Activated naive CD4-positive, alpha-beta T cell treated with anti-CD3 and anti-CD28 coated beads for 36 hours (primary cell): ENCODE data around the gene ZNF587B. TPM values are rescaled to one million over a fixed set of nuclear protein-coding genes. Genes with fewer than 3 reads are reported as not detected.
A peak's percentile ranks its signal among the peaks of the same experiment; 100 is the strongest.
"Not testable (repeated sequence)": the region's sequence is repeated elsewhere in the genome, so short reads cannot be mapped to it uniquely, and the experiment has no call there.

Experiments used
- CTCF ChIA-PET: fragments of 350-600 bp; sonication (Branson Sonifier 250); formaldehyde crosslinking; loops from one replicate; lab custom pipeline; 2021; ENCODE audit warnings: antibody characterized with exemption; lab: Charles Lee
- DNase-seq: peaks from one replicate; pipeline ENCODE4 v3.0.0-alpha.2; 2020
- H3K27ac Mint-ChIP-seq: one replicate; pipeline ENCODE4 v1.8.0; 2021; ENCODE audit warnings: mild to moderate bottlenecking, mixed read lengths
- H3K27me3 Mint-ChIP-seq: one replicate; pipeline ENCODE4 v1.8.0; 2021; ENCODE audit warnings: low read depth, mixed read lengths
- H3K36me3 Mint-ChIP-seq: one replicate; pipeline ENCODE4 v1.8.0; 2021; ENCODE audit warnings: low read depth, mixed read lengths
- H3K4me1 Mint-ChIP-seq: one replicate; pipeline ENCODE4 v1.8.0; 2021; ENCODE audit warnings: low read depth, mixed read lengths
- H3K4me3 Mint-ChIP-seq: one replicate; pipeline ENCODE4 v1.8.0; 2021; ENCODE audit warnings: mild to moderate bottlenecking, moderate library complexity, mixed read lengths
- H3K9me3 Mint-ChIP-seq: one replicate; pipeline ENCODE4 v1.8.0; 2021; ENCODE audit warnings: mixed read lengths
- intact Hi-C: fragments of 100-400 bp; cut with micrococcal nuclease; formaldehyde crosslinking; loops from one replicate; pipeline ENCODE4 v1.15.1; 2023
- total RNA-seq, 2 experiments: library from RNA; stranded (reverse); gene quantifications; one replicate each; pipeline ENCODE4 v1.2.3, GENCODE V29; 2021

Gene ZNF587B
- total RNA-seq, 2 experiments from 2014 or later = 8.7 to 9.2 TPM

DNA sequence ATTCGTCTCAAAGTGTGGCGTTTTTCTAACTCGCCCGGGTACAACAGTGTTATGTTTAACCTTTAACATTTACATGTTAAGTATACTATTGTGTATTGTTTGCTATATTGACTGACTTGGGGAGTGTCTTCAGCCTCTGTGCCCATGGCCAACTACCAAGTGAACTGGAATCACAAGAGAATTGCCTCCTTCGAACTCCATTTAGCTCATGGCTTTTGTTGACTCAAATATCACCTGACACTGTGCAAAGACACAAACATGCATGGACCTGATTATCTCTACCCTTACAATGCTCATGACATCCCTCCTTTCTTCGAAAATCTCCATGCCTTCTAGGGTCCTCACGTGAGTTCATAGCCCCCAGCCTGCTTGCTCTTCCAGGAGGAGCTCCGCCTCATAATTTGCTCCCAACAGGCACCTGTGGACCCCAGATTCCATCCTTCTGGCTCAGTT is 58.0 kb downstream of the ZNF587B start:
- Mint-ChIP-seq H3K4me3 (peak overlapping the region; percentile 86), H3K9me3 (peaks cover 40% of the 10 kb centered on the region), H3K4me1 (peaks cover 21% of the 10 kb centered on the region), H3K36me3 (peaks cover 65% of the 10 kb centered on the region), H3K27me3 (no peaks in the 10 kb centered on the region), H3K27ac (peak overlapping the region; percentile 72)
- DNase-seq = no peak
- CTCF ChIA-PET = interaction anchor here (0.6 to 1.4 kb wide), 2 partner anchors 27 to 208 kb away, joined by 3 to 4 read pairs; partner anchors contain the start of gene ZNF417
- intact Hi-C loops = no loop called here

DNA sequence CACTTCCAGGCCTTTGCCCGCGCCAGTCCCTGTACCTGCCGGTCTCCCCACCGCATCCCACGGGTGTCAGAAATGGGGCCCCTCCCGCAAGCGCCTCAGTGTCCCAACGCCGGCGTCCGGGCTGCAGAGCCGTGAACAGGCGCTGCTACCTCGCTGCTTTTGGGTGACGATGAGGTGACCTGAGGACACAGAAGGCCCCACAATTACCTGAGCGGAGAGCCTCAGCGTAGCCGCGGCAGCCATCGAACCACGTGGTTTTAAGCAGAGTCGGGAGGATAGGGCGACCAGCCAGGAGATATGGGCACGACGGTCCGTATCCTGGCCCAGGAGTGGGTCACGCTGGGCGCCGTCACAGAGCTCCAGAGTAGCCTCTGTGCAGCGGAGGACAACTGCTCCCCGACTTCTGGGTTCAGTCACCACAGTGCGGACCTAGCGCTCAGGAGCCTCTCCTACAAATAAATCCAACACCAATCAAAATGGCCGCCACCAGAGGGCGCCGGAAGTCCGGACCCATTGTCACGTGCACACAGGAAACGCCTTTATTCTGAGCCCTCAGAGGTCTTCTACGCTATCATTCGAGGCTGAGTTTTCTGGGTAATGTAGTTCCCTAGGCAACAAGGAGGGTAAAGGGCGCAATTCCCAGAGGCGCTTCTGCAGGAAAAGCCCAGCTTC is 58.6 kb downstream of the ZNF587B start, which contains the start of gene ZNF814:
Gene ZNF814, minus strand, starts transcription at position 478 of the 672 bp plus-strand sequence. Its CDS starts 235 bp downstream, at position 243.
- Mint-ChIP-seq H3K27ac (peak within 1 kb of the TSS; percentile 72), H3K36me3 (peaks cover 59% of the 10 kb centered on the region), H3K4me1 (peaks cover 21% of the 10 kb centered on the region), H3K27me3 (no peaks in the 10 kb centered on the region), H3K4me3 (peak within 1 kb of the TSS; percentile 86), H3K9me3 (peaks cover 40% of the 10 kb centered on the region)
- intact Hi-C loops = loop anchor here (1.0 kb wide), 2 partner anchors 28 to 114 kb away; partner anchors contain the start of genes ZNF417 and ZNF606
- peak; percentile 91 for DNase-seq
- CTCF ChIA-PET = interaction anchor here (0.6 to 1.4 kb wide), 2 partner anchors 27 to 45 kb away, joined by 3 to 4 read pairs; partner anchors contain the start of gene ZNF417

DNA sequence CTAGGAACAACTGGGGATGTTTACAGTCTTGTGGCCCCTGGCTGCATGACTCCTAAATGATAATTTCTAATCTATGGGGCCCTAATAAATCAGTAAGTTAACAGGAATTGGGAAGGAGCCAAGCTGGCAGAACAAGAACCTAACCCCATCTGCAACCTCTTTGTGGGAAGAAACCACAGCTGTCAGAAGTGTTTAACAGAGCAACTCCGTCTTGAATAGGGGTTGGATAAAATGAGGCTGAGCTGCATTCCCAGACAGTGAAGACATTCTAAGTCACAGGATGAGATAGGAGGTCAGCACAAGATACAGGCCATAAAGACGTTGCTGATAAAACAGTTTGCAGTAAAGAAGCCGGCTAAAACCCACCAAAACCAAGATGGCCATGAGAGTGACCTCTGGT is 60.6 kb downstream of the ZNF587B start:
- CTCF ChIA-PET, H3K27ac Mint-ChIP-seq: not testable (repeated sequence)
- peaks cover 21% of the 10 kb centered on the region for H3K4me1 Mint-ChIP-seq

More for the DNA sequence above, 60.6 kb downstream of the ZNF587B start:
- Mint-ChIP-seq H3K9me3 (peaks cover 25% of the 10 kb centered on the region), H3K36me3 (peaks cover 41% of the 10 kb centered on the region)
- DNase-seq, H3K27me3 Mint-ChIP-seq, intact Hi-C loops, H3K4me3 Mint-ChIP-seq: not testable (repeated sequence)

Other genes with a start within 250 kb of the ZNF587B start
- 1 to 10 TPM; 3.3 to 3.6 TPM for gene ZIK1, start 246.2 kb upstream of the ZNF587B start, total RNA-seq
- 1 to 10 TPM; 4.0 to 4.4 TPM for gene ZNF530, start 230.4 kb upstream of the ZNF587B start, total RNA-seq
- gene ZNF134, start 216.1 kb upstream of the ZNF587B start, total RNA-seq = 1 to 10 TPM; 6.9 to 7.0 TPM
- 1 to 10 TPM; 5.2 to 5.7 TPM for gene ZNF211, start 197.1 kb upstream of the ZNF587B start, total RNA-seq
- gene ZSCAN4, start 161.4 kb upstream of the ZNF587B start, total RNA-seq = not detected
- 1 to 10 TPM; 4.7 to 6.0 TPM for gene ZNF551, start 148.3 kb upstream of the ZNF587B start, total RNA-seq
- gene ZNF154, start 121.1 kb upstream of the ZNF587B start, total RNA-seq = under 1 TPM; 0.64 to 0.69 TPM
- 1 to 10 TPM; 7.1 to 7.2 TPM for gene ZNF671, start 102.7 kb upstream of the ZNF587B start, total RNA-seq
- gene ZNF776, start 83.5 kb upstream of the ZNF587B start, total RNA-seq = 10 to 100 TPM in 1 of 2 experiments, 1 to 10 TPM in 1; 9.4 to 10.3 TPM
- 10 to 100 TPM; 14.5 to 14.9 TPM for gene ZNF586, start 60.6 kb upstream of the ZNF587B start, total RNA-seq
- gene ZNF552, start 15.4 kb upstream of the ZNF587B start, total RNA-seq = 1 to 10 TPM; 3.9 to 4.4 TPM
- 10 to 100 TPM; 17.5 to 20.2 TPM for gene ZNF587, start 19.6 kb downstream of the ZNF587B start, total RNA-seq
- 10 to 100 TPM; 12.7 to 13.3 TPM for gene ZNF814, start 58.7 kb downstream of the ZNF587B start, total RNA-seq
- 1 to 10 TPM; 7.8 to 8.3 TPM for gene ZNF417, start 86.3 kb downstream of the ZNF587B start, total RNA-seq
- 1 to 10 TPM; 2.9 to 3.6 TPM for gene ZNF418, start 105.1 kb downstream of the ZNF587B start, total RNA-seq
- gene ZNF256, start 117.4 kb downstream of the ZNF587B start, total RNA-seq = 1 to 10 TPM; 4.4 to 4.7 TPM
- under 1 TPM in 1 of 2 experiments, not detected in 1; 0.31 TPM for gene C19orf18, start 144.2 kb downstream of the ZNF587B start, total RNA-seq
- gene ZNF606, start 172.5 kb downstream of the ZNF587B start, total RNA-seq = 1 to 10 TPM; 4.5 to 4.7 TPM
- gene ZSCAN1, start 203.7 kb downstream of the ZNF587B start, total RNA-seq = not detected
- gene ZNF135, start 229.0 kb downstream of the ZNF587B start, total RNA-seq = under 1 TPM; 0.54 to 0.62 TPM